K562 (cell line): ENCODE results near the gene DNAJC17. TPM values are rescaled to one million over a fixed set of nuclear protein-coding genes. Genes with fewer than 3 reads are reported as not detected.
A peak's percentile ranks its signal among the peaks of the same experiment; 100 is the strongest.

Source experiments
- BACH1 ChIP-seq: fragments of 200-800 bp; sonication (Bioruptor generic); IDR thresholded peaks from 2 replicates; pipeline ENCODE4 v1.6.1; 2016; ENCODE audit warnings: missing genetic modification characterization, missing compliant biosample characterization
- BCOR ChIP-seq: fragments of 450-650 bp; IDR thresholded peaks from 2 replicates; pipeline ENCODE4 v1.6.1; 2016
- CCAR2 ChIP-seq: fragments of 200-400 bp; formaldehyde crosslinking; IDR thresholded peaks from 2 replicates; pipeline ENCODE4 v1.6.1; 2017; ENCODE audit warnings: mild to moderate bottlenecking, low read depth, low read length
- CREB3 ChIP-seq: fragments of 450-650 bp; conservative IDR thresholded peaks from 2 replicates; pipeline ENCODE4 v1.6.1; 2016; ENCODE audit warnings: missing genetic modification characterization, low read depth, mild to moderate bottlenecking, missing compliant biosample characterization, moderate library complexity
- DMBX1 ChIP-seq: fragments of 250-450 bp; sonication (Bioruptor Pico); IDR thresholded peaks from 2 replicates; pipeline ENCODE4 v1.8.0; 2022; ENCODE audit warnings: inconsistent platforms, mild to moderate bottlenecking, moderate library complexity, borderline replicate concordance
- DPF2 ChIP-seq: fragments of 450-650 bp; IDR thresholded peaks from 2 replicates; pipeline ENCODE4 v1.6.1; 2016
- ELK3 ChIP-seq: fragments of 450-650 bp; formaldehyde crosslinking; IDR thresholded peaks from 2 replicates; pipeline ENCODE4 v1.4.0; 2020; ENCODE audit warnings: mild to moderate bottlenecking
- HDAC8 ChIP-seq: fragments of 450-650 bp; IDR thresholded peaks from 2 replicates; pipeline ENCODE4 v1.6.1; 2016; ENCODE audit warnings: mild to moderate bottlenecking, missing genetic modification characterization, moderate library complexity, missing compliant biosample characterization
- HNRNPLL ChIP-seq: fragments of 200-400 bp; formaldehyde crosslinking; IDR thresholded peaks from 2 replicates; pipeline ENCODE4 v1.6.1; 2017; ENCODE audit warnings: low read length, low read depth, mild to moderate bottlenecking; ENCODE audit not compliant: poor library complexity, severe bottlenecking
- KAT7 ChIP-seq: sonication (generic); formaldehyde crosslinking; IDR thresholded peaks from 2 replicates; pipeline ENCODE4 v1.8.0; 2022; ENCODE audit warnings: missing genetic modification reagents, mild to moderate bottlenecking, borderline replicate concordance
- L3MBTL2 ChIP-seq: fragments of 450-650 bp; IDR thresholded peaks from 2 replicates; pipeline ENCODE4 v1.6.1; 2016; ENCODE audit warnings: mild to moderate bottlenecking, moderate library complexity
- MBD2 ChIP-seq: sonication (generic); IDR thresholded peaks from 2 replicates; pipeline ENCODE4 v1.6.1; 2016; ENCODE audit warnings: low read depth, borderline replicate concordance
- NEUROD1 ChIP-seq: fragments of 150-350 bp; IDR thresholded peaks from 2 replicates; pipeline ENCODE4 v1.6.1; 2014; ENCODE audit warnings: borderline replicate concordance, low read length, low read depth; ENCODE audit not compliant: partially characterized antibody
- NFE2L1 ChIP-seq: fragments of 450-650 bp; IDR thresholded peaks from 2 replicates; pipeline ENCODE4 v1.6.1; 2016; ENCODE audit warnings: missing genetic modification characterization, low read depth, mild to moderate bottlenecking, missing compliant biosample characterization, moderate library complexity, borderline replicate concordance
- RBM25 ChIP-seq: fragments of 200-400 bp; formaldehyde crosslinking; IDR thresholded peaks from 2 replicates; pipeline ENCODE4 v1.6.1; 2018; ENCODE audit warnings: low read length, low read depth, moderate library complexity; ENCODE audit not compliant: severe bottlenecking
- RCOR1 ChIP-seq, 2 experiments: IDR thresholded peaks; 2 replicates each; pipeline ENCODE4 v1.6.1; 2012; ENCODE audit warnings: low read depth in 2 of 2, low read length in 2 of 2, borderline replicate concordance in 1 of 2, improper control_type of control experiment in 1 of 2
- SIN3B ChIP-seq: fragments of 450-650 bp; IDR thresholded peaks from 2 replicates; pipeline ENCODE4 v1.6.1; 2017; ENCODE audit warnings: low read depth, mild to moderate bottlenecking, moderate library complexity
- SMARCA4 ChIP-seq: fragments of 450-650 bp; IDR thresholded peaks from 2 replicates; pipeline ENCODE4 v1.6.1; 2016
- SMARCA5 ChIP-seq: fragments of 450-650 bp; IDR thresholded peaks from 2 replicates; pipeline ENCODE4 v1.6.1; 2016
- STAT5B ChIP-seq: fragments of 250-450 bp; sonication (Bioruptor Pico); IDR thresholded peaks from 2 replicates; pipeline ENCODE4 v1.8.0; 2021; ENCODE audit warnings: mild to moderate bottlenecking, inconsistent platforms
- ZKSCAN3 ChIP-seq: fragments of 250-450 bp; sonication (Bioruptor Pico); IDR thresholded peaks from 2 replicates; pipeline ENCODE4 v1.4.0; 2020
- ZNF134 ChIP-seq: fragments of 250-450 bp; sonication (Bioruptor Pico); conservative IDR thresholded peaks from 2 replicates; pipeline ENCODE4 v1.4.0; 2020
- ZNF217 ChIP-seq: sonication (generic); formaldehyde crosslinking; IDR thresholded peaks from 2 replicates; pipeline ENCODE4 v1.8.0; 2022; ENCODE audit warnings: mild to moderate bottlenecking, missing genetic modification reagents
- polyA plus RNA-seq, 8 experiments: library from polyadenylated mRNA; depleted of rRNA in 4 of 8; stranded (reverse) in 5 of 8; unstranded in 3 of 8; fragments of >200 nt; fragmentation: Nextera tagmentation in 2 of 8; fragmentation: Illumina TruSeq in 1 of 8; extraction: Ambion mirVana in 2 of 8; extraction: Trizol in 1 of 8; gene quantifications; 2 replicates each; pipeline versions ENCODE4 v1.2.1 to v1.2.3, GENCODE V29; 2011 to 2014; ENCODE audit warnings: inconsistent platforms in 1 of 8, missing spikeins in 1 of 8
- total RNA-seq, 7 experiments: library from RNA; depleted of rRNA in 6 of 7; stranded (reverse); fragments of >200 nt in 6 of 7; fragmentation: Illumina TruSeq in 2 of 7; extraction: Trizol in 2 of 7; gene quantifications; 2 replicates each; pipeline versions ENCODE4 v1.2.1 to v1.2.3, GENCODE V29; 2011 to 2021; ENCODE audit warnings: low replicate concordance in 1 of 7
- TF ChIP-seq, protein P1 (sequence below): sonication (generic); formaldehyde crosslinking; IDR thresholded peaks from 2 replicates; pipeline ENCODE4 v1.8.0; 2022; ENCODE audit warnings: mild to moderate bottlenecking, missing genetic modification reagents
- TF ChIP-seq, protein P2 (sequence below): fragments of 250-450 bp; sonication (Bioruptor Pico); IDR thresholded peaks from 2 replicates; pipeline ENCODE4 v1.8.0; 2022; ENCODE audit warnings: moderate library complexity, mild to moderate bottlenecking, inconsistent platforms
- TF ChIP-seq, protein P3 (sequence below): IDR thresholded peaks from 3 replicates; pipeline ENCODE4 v1.6.1; 2011; ENCODE audit warnings: borderline replicate concordance, mild to moderate bottlenecking; ENCODE audit not compliant: insufficient read length, insufficient read depth

DNAJC17 gene
- total and polyA plus RNA-seq, 9 of the 15 experiments (the other 6 are each of a cell fraction or from before 2014, with no cell fraction given), result 2.4 to 79.4 (median 44.2) TPM

DNA sequence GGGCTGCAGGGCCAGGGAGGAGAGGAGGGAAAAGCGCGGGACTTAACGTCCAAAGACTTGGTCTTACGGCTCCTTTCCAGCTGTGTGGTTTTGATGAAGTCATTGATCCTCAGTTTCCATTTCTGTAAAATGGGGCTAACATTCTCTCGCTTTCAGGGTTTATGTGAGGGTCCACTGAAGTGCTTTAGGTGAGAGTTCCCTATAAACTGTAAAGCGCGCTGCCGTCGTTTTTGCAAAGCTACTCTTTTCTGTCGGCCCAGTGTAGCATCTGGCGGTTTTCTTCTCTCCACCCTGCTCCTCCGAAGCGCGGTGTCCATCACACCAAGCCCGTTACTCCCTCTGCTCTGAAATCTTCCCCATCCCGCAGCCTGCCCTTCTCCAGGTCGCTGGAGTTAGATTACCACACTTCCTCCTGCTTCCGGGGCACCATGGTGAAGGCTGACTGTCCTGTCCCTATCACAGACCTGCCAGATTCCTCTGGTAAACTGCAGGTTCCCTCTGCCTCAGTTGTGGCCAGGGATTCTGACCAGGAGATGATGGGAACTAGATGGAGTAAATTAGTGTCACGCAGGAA is 702 bp upstream of the DNAJC17 start (continued):
- TF ChIP-seq ELK3 (CRISPR knock-in tag), result no peak
- TF ChIP-seq L3MBTL2, result no peak
- TF ChIP-seq HNRNPLL, result no peak
- TF ChIP-seq DPF2, result no peak; the same call in 1 of the 2 replicates
- no peak for TF ChIP-seq NFE2L1 (tag)
- TF ChIP-seq SMARCA5, result peak; percentile 84
- no peak for TF ChIP-seq HDAC8 (tag)
- TF ChIP-seq SMARCA4, result 0 out of 2 replicates have a peak, but pooled peaks have one; percentile 18
- no peak for TF ChIP-seq SIN3B
- peak; percentile 95 for TF ChIP-seq BCOR
- 0 out of 2 replicates have a peak, but pooled peaks have one; percentile 57 for TF ChIP-seq KAT7 (CRISPR knock-in tag)
- TF ChIP-seq, protein P1, sequence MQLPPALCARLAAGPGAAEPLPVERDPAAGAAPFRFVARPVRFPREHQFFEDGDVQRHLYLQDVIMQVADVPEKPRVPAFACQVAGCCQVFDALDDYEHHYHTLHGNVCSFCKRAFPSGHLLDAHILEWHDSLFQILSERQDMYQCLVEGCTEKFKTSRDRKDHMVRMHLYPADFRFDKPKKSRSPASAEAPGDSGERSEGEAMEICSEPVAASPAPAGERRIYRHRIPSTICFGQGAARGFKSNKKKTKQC (CRISPR knock-in tag), result no peak
- no peak for TF ChIP-seq CREB3 (tag)
- no peak for TF ChIP-seq CCAR2
- TF ChIP-seq, protein P2, sequence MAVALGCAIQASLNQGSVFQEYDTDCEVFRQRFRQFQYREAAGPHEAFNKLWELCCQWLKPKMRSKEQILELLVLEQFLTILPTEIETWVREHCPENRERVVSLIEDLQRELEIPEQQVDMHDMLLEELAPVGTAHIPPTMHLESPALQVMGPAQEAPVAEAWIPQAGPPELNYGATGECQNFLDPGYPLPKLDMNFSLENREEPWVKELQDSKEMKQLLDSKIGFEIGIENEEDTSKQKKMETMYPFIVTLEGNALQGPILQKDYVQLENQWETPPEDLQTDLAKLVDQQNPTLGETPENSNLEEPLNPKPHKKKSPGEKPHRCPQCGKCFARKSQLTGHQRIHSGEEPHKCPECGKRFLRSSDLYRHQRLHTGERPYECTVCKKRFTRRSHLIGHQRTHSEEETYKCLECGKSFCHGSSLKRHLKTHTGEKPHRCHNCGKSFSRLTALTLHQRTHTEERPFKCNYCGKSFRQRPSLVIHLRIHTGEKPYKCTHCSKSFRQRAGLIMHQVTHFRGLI, result no peak
- TF ChIP-seq DMBX1 (CRISPR knock-in tag), result no peak
- no peak for TF ChIP-seq STAT5B (CRISPR knock-in tag)
- peak; percentile 86 for TF ChIP-seq RBM25
- no peak for TF ChIP-seq ZNF134
- peak in 1 of 2 experiments; percentile 63; a peak in 1 of 4 replicates for TF ChIP-seq RCOR1 (IDR thresholded peaks at IDR 0.05; ENCODE audit: borderline replicate concordance in 1 of 2, low read depth in 2 of 2, low read length in 2 of 2)
- TF ChIP-seq BACH1 (tag), result no peak
- TF ChIP-seq, protein P3, sequence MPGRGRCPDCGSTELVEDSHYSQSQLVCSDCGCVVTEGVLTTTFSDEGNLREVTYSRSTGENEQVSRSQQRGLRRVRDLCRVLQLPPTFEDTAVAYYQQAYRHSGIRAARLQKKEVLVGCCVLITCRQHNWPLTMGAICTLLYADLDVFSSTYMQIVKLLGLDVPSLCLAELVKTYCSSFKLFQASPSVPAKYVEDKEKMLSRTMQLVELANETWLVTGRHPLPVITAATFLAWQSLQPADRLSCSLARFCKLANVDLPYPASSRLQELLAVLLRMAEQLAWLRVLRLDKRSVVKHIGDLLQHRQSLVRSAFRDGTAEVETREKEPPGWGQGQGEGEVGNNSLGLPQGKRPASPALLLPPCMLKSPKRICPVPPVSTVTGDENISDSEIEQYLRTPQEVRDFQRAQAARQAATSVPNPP, result no peak
- no peak for TF ChIP-seq ZKSCAN3 (CRISPR knock-in tag)
- no peak for TF ChIP-seq MBD2
- TF ChIP-seq NEUROD1, result no peak
- no peak for TF ChIP-seq ZNF217 (CRISPR knock-in tag)
